ENCODE results near the gene UBE2E2. TPM values are rescaled to one million over a fixed set of nuclear protein-coding genes. Genes with fewer than 3 reads are reported as not detected.

UBE2E2 gene
- total RNA-seq, 1 experiment from 2014 or later, result 25.1 TPM

GRCh38 chr3:23249961-23250360 lies 46.8 kb downstream of the UBE2E2 start:
- CTCF ChIA-PET, result interaction anchor here (0.6 to 0.7 kb wide), 2 partner anchors 208 to 456 kb away, joined by 3 to 4 read pairs; no protein-coding TSS in a partner anchor
- no TSS peak for BruUV-seq (replicated peaks)

GRCh38 chr3:23252122-23252521 lies 49.0 kb downstream of the UBE2E2 start:
- DNase-seq, result no peak
- H3K4me1 Mint-ChIP-seq (ENCODE audit: low read depth, unreplicated experiment), result peaks cover 27% of the 10 kb centered on the region
- H3K4me3 Mint-ChIP-seq (ENCODE audit: low read depth, unreplicated experiment), result no peak overlapping the region
- BruUV-seq (replicated peaks), result no TSS peak
- TF ChIP-seq, protein P1, sequence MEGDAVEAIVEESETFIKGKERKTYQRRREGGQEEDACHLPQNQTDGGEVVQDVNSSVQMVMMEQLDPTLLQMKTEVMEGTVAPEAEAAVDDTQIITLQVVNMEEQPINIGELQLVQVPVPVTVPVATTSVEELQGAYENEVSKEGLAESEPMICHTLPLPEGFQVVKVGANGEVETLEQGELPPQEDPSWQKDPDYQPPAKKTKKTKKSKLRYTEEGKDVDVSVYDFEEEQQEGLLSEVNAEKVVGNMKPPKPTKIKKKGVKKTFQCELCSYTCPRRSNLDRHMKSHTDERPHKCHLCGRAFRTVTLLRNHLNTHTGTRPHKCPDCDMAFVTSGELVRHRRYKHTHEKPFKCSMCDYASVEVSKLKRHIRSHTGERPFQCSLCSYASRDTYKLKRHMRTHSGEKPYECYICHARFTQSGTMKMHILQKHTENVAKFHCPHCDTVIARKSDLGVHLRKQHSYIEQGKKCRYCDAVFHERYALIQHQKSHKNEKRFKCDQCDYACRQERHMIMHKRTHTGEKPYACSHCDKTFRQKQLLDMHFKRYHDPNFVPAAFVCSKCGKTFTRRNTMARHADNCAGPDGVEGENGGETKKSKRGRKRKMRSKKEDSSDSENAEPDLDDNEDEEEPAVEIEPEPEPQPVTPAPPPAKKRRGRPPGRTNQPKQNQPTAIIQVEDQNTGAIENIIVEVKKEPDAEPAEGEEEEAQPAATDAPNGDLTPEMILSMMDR (IDR thresholded peaks at IDR 0.05; ENCODE audit: unreplicated experiment), result no peak
- no peak overlapping the region for H3K27ac Mint-ChIP-seq (ENCODE audit: unreplicated experiment)
- CTCF ChIA-PET, result interaction anchor here (0.5 kb wide), 1 partner anchor 8 kb away, joined by 3 read pairs; no protein-coding TSS in a partner anchor
- no peaks in the 10 kb centered on the region for H3K27me3 Mint-ChIP-seq (ENCODE audit: unreplicated experiment)
- no peaks in the 10 kb centered on the region for H3K36me3 Mint-ChIP-seq (ENCODE audit: insufficient read depth, unreplicated experiment)
- no peaks in the 10 kb centered on the region for H3K9me3 Mint-ChIP-seq (ENCODE audit: low read depth, unreplicated experiment)
- intact Hi-C loops (cut with micrococcal nuclease; ENCODE audit: unreplicated experiment), result no loop called here

More at GRCh38 chr3:23249961-23250360, 46.8 kb downstream of the UBE2E2 start:
- no peak for DNase-seq
- TF ChIP-seq, protein P1 (IDR thresholded peaks at IDR 0.05; ENCODE audit: unreplicated experiment), result no peak
- peaks cover 22% of the 10 kb centered on the region for H3K4me1 Mint-ChIP-seq (ENCODE audit: low read depth, unreplicated experiment)
- no peaks in the 10 kb centered on the region for H3K27me3 Mint-ChIP-seq (ENCODE audit: unreplicated experiment)
- H3K27ac Mint-ChIP-seq (ENCODE audit: unreplicated experiment), result no peak overlapping the region
- H3K36me3 Mint-ChIP-seq (ENCODE audit: insufficient read depth, unreplicated experiment), result no peaks in the 10 kb centered on the region
- no peaks in the 10 kb centered on the region for H3K9me3 Mint-ChIP-seq (ENCODE audit: low read depth, unreplicated experiment)
- no peak overlapping the region for H3K4me3 Mint-ChIP-seq (ENCODE audit: low read depth, unreplicated experiment)
- intact Hi-C loops (cut with micrococcal nuclease; ENCODE audit: unreplicated experiment), result no loop called here

DNA sequence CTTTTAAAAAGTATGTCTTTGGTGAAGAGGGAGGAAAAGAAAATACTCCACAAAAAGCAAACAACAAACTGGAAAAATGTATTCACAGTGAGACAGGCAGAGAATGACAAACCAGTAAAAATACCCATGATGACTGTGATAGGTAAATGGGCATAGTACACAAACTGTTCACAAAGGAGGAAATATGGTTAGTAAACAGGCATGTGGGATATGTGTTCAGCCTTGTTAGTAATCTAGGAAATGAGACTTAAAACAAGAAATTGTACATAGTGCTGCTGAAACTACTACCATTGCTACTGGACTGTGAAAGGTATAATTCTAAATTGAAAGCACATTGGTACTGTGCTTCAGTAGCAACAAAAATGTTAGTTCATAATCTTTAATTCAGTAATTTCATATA lies 50.1 kb downstream of the UBE2E2 start:
- TF ChIP-seq, protein P1 (IDR thresholded peaks at IDR 0.05; ENCODE audit: unreplicated experiment), result no peak
- peaks cover 27% of the 10 kb centered on the region for H3K4me1 Mint-ChIP-seq (ENCODE audit: low read depth, unreplicated experiment)
- no peak for DNase-seq
- H3K27me3 Mint-ChIP-seq (ENCODE audit: unreplicated experiment), result no peaks in the 10 kb centered on the region
- H3K4me3 Mint-ChIP-seq (ENCODE audit: low read depth, unreplicated experiment), result no peak overlapping the region
- no peaks in the 10 kb centered on the region for H3K36me3 Mint-ChIP-seq (ENCODE audit: insufficient read depth, unreplicated experiment)
- no peak overlapping the region for H3K27ac Mint-ChIP-seq (ENCODE audit: unreplicated experiment)
- BruUV-seq (replicated peaks), result no TSS peak
- intact Hi-C loops (cut with micrococcal nuclease; ENCODE audit: unreplicated experiment), result no loop called here
- CTCF ChIA-PET, result no interaction called here
- H3K9me3 Mint-ChIP-seq (ENCODE audit: low read depth, unreplicated experiment), result no peaks in the 10 kb centered on the region

DNA sequence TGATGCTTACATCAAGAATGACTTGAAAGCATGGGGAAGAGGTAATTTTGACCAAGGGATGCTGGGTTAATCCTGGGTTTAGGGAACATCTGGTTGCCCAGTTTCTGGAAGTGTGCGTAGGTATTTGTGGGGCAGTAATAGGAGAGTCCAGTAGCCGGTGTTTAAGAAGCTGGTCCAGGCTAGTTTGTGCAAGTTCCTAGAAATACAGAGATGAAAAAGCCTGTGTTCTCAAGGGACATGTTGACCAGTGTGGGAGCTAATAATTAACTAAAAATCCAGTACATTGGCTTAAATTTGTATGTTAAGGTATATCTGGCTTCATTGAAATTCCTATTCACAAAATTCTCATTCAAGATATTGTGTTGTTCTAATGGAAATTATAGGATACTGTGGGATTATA lies 51.2 kb downstream of the UBE2E2 start:
- TF ChIP-seq, protein P1 (IDR thresholded peaks at IDR 0.05; ENCODE audit: unreplicated experiment), result no peak
- BruUV-seq (replicated peaks), result no TSS peak
- Mint-ChIP-seq H3K4me3 (ENCODE audit: low read depth, unreplicated experiment) (no peak overlapping the region), H3K27ac (ENCODE audit: unreplicated experiment) (no peak overlapping the region), H3K9me3 (ENCODE audit: low read depth, unreplicated experiment) (no peaks in the 10 kb centered on the region), H3K27me3 (ENCODE audit: unreplicated experiment) (no peaks in the 10 kb centered on the region), H3K4me1 (ENCODE audit: low read depth, unreplicated experiment) (peaks cover 27% of the 10 kb centered on the region), H3K36me3 (ENCODE audit: insufficient read depth, unreplicated experiment) (no peaks in the 10 kb centered on the region)
- intact Hi-C loops (cut with micrococcal nuclease; ENCODE audit: unreplicated experiment), result no loop called here
- no peak for DNase-seq
- CTCF ChIA-PET, result no interaction called here
